Uterus (tissue), 4 donors: ENCODE measurements around the gene ADPRHL1. TPM values are rescaled to one million over a fixed set of nuclear protein-coding genes. Genes with fewer than 3 reads are reported as not detected.
"Not testable (repeated sequence)": the region's sequence is repeated elsewhere in the genome, so short reads cannot be mapped to it uniquely, and the experiment has no call there.

Experiments used
- DNase-seq, 2 donors: peaks; one replicate each; pipeline ENCODE4 v3.0.0-alpha.2; 2019 to 2020
- H3K27ac ChIP-seq, 2 donors: fragments of 200-600 bp; sonication (generic); 1 replicate in 1 of 2; 2 replicates in 1 of 2; pipeline ENCODE4 v1.5.1; 2016 to 2018
- H3K27me3 ChIP-seq, 2 donors: fragments of 200-600 bp; sonication (generic); one replicate each; pipeline ENCODE4 v1.5.1; 2018 to 2019; ENCODE audit warnings: control low read depth in 1 of 2
- H3K36me3 ChIP-seq, 2 donors: fragments of 200-600 bp; sonication (generic); one replicate each; pipeline ENCODE4 v1.5.1; 2019; ENCODE audit warnings: control low read depth in 1 of 2
- H3K4me1 ChIP-seq, 2 donors: fragments of 200-600 bp; sonication (generic); one replicate each; pipeline ENCODE4 v1.5.1; 2018 to 2019; ENCODE audit warnings: control low read depth in 1 of 2
- H3K4me3 ChIP-seq, 2 donors: fragments of 200-600 bp; sonication (generic); 1 replicate in 1 of 2; 2 replicates in 1 of 2; pipeline ENCODE4 v1.5.1; 2018 to 2019; ENCODE audit warnings: mild to moderate bottlenecking in 1 of 2
- H3K9me3 ChIP-seq, 2 donors: fragments of 200-600 bp; sonication (generic); one replicate each; pipeline ENCODE4 v1.5.1; 2019; ENCODE audit warnings: control low read depth in 1 of 2
- CTCF ChIP-seq, 4 experiments: fragments of 200-600 bp in 2 of 4; fragments of 450-650 bp in 2 of 4; sonication (generic) in 2 of 4; IDR thresholded peaks; one replicate each; pipeline ENCODE4 v1.5.1; 2016 to 2019; ENCODE audit warnings: antibody characterized with exemption in 4 of 4, mild to moderate bottlenecking in 2 of 4, moderate library complexity in 1 of 4
- POLR2A ChIP-seq, 2 donors: fragments of 450-650 bp; IDR thresholded peaks; one replicate each; pipeline ENCODE4 v1.6.1; 2016; ENCODE audit warnings: antibody characterized with exemption in 2 of 2, mild to moderate bottlenecking in 1 of 2, moderate library complexity in 1 of 2
- intact Hi-C: fragments of 100-400 bp; cut with DNase I; formaldehyde crosslinking; loops from one replicate; pipeline ENCODE4 v1.15.1; 2023; ENCODE audit warnings: low total_unique reads
- total RNA-seq, 4 donors: library from RNA; depleted of rRNA in 3 of 4; stranded (reverse); fragments of >200 nt in 3 of 4; gene quantifications; one replicate each; pipeline versions ENCODE4 v1.1.0 to v1.2.4, GENCODE V29; 2014 to 2023
- donor health status: DM: yes; HTN: yes; CAD: no.

The ADPRHL1 gene
- total RNA-seq, 4 donors from 2014 or later, result 1.6 to 3.3 TPM; not detected in 2

- H3K4me3 ChIP-seq, result no peak overlapping the region
- intact Hi-C loops, result no loop called here
- DNase-seq, result no peak
- H3K4me1 ChIP-seq, result no peaks in the 10 kb centered on the region
- no peak for TF ChIP-seq POLR2A (IDR thresholded peaks at IDR 0.05)
- no peak for TF ChIP-seq CTCF (IDR thresholded peaks at IDR 0.05)
- H3K27me3 ChIP-seq, result no peaks in the 10 kb centered on the region
- H3K36me3 ChIP-seq, result no peaks in the 10 kb centered on the region
- no peaks in the 10 kb centered on the region for H3K9me3 ChIP-seq
- H3K27ac ChIP-seq, result no peak overlapping the region
Observed at GRCh38 chr13:113437408-113438010, 15.8 kb downstream of the ADPRHL1 start.

- H3K4me1 ChIP-seq, DNase-seq, H3K36me3 ChIP-seq, H3K9me3 ChIP-seq, H3K27me3 ChIP-seq, intact Hi-C loops, H3K4me3 ChIP-seq, H3K27ac ChIP-seq: not testable (repeated sequence)
Observed at GRCh38 chr13:113436866-113437265, 16.4 kb downstream of the ADPRHL1 start.

- H3K36me3 ChIP-seq, intact Hi-C loops, DNase-seq, H3K4me1 ChIP-seq, H3K4me3 ChIP-seq, H3K9me3 ChIP-seq, H3K27me3 ChIP-seq, H3K27ac ChIP-seq: not testable (repeated sequence)
Observed at GRCh38 chr13:113435907-113436306, 17.4 kb downstream of the ADPRHL1 start.

- H3K4me1 ChIP-seq, result no peaks in the 10 kb centered on the region
- no peak for TF ChIP-seq CTCF (IDR thresholded peaks at IDR 0.05)
- no peak for TF ChIP-seq POLR2A (IDR thresholded peaks at IDR 0.05)
- H3K27me3 ChIP-seq, result no peaks in the 10 kb centered on the region
- DNase-seq, result no peak
- no peaks in the 10 kb centered on the region for H3K36me3 ChIP-seq
- no peak overlapping the region for H3K4me3 ChIP-seq
- no peaks in the 10 kb centered on the region for H3K9me3 ChIP-seq
- intact Hi-C loops, result no loop called here
- no peak overlapping the region for H3K27ac ChIP-seq
Observed at GRCh38 chr13:113433391-113433916, 19.8 kb downstream of the ADPRHL1 start.

GRCh38 chr13:113432506-113433270 is 20.6 kb downstream of the ADPRHL1 start:
- no peaks in the 10 kb centered on the region for H3K9me3 ChIP-seq
- DNase-seq, result no peak
- no peaks in the 10 kb centered on the region for H3K36me3 ChIP-seq
- no peak overlapping the region for H3K27ac ChIP-seq
- no peaks in the 10 kb centered on the region for H3K4me1 ChIP-seq
- TF ChIP-seq CTCF (IDR thresholded peaks at IDR 0.05) (no peak), POLR2A (IDR thresholded peaks at IDR 0.05) (no peak)
- intact Hi-C loops, result no loop called here
- H3K27me3 ChIP-seq, result no peaks in the 10 kb centered on the region
- H3K4me3 ChIP-seq, result no peak overlapping the region

GRCh38 chr13:113431171-113431570 is 22.1 kb downstream of the ADPRHL1 start:
- no peak for DNase-seq
- no peak for TF ChIP-seq CTCF (IDR thresholded peaks at IDR 0.05)
- TF ChIP-seq POLR2A (IDR thresholded peaks at IDR 0.05), result no peak
- intact Hi-C loops, result no loop called here
- Histone ChIP-seq H3K36me3 (no peaks in the 10 kb centered on the region), H3K9me3 (no peaks in the 10 kb centered on the region), H3K27me3 (no peaks in the 10 kb centered on the region), H3K4me3 (no peak overlapping the region), H3K4me1 (no peaks in the 10 kb centered on the region), H3K27ac (no peak overlapping the region)
